Fibroblast of lung (primary cell): Measurements from ENCODE around the gene RNF145. TPM values are rescaled to one million over a fixed set of nuclear protein-coding genes. Genes with fewer than 3 reads are reported as not detected.

Experiments
- DNase-seq, 2 donors: peaks; one replicate each; pipeline versions ENCODE4 v3.0.0 to v3.0.0-alpha.2; 2010; ENCODE audit warnings: low read depth in 2 of 2
- H2AFZ ChIP-seq: 2 replicates; pipeline ENCODE4 v1.5.1; 2012; ENCODE audit warnings: low read length, control low read depth, inconsistent platforms
- H3K27ac ChIP-seq: 2 replicates; pipeline ENCODE4 v1.5.1; 2011; ENCODE audit warnings: low read length, control low read depth; ENCODE audit not compliant: insufficient read depth
- H3K27me3 ChIP-seq: 2 replicates; pipeline ENCODE4 v1.5.1; 2011; ENCODE audit warnings: mild to moderate bottlenecking, low read length; ENCODE audit not compliant: control insufficient read depth, insufficient read depth
- H3K36me3 ChIP-seq: 2 replicates; pipeline ENCODE4 v1.5.1; 2011; ENCODE audit warnings: low read length; ENCODE audit not compliant: control insufficient read depth, insufficient read depth
- H3K4me1 ChIP-seq: 2 replicates; pipeline ENCODE4 v1.5.1; 2011; ENCODE audit warnings: low read length; ENCODE audit not compliant: control insufficient read depth, insufficient read depth; ENCODE audit errors: extremely low read depth
- H3K4me2 ChIP-seq: 2 replicates; pipeline ENCODE4 v1.5.1; 2011; ENCODE audit warnings: low read length, control low read depth; ENCODE audit not compliant: insufficient read depth; ENCODE audit errors: extremely low read depth
- H3K4me3 ChIP-seq, 4 experiments: fragments of 200-600 bp in 1 of 4; sonication (generic) in 1 of 4; replicated peaks in 1 of 4; 2 replicates each; pipeline ENCODE4 v1.5.1; 2011 to 2016; ENCODE audit warnings: low read length in 4 of 4, low read depth in 3 of 4, mild to moderate bottlenecking in 3 of 4, control low read depth in 2 of 4, inconsistent platforms in 1 of 4, mixed read lengths in 1 of 4; ENCODE audit not compliant: insufficient read depth in 1 of 4; ENCODE audit errors: control extremely low read depth in 1 of 4
- H3K79me2 ChIP-seq: 2 replicates; pipeline ENCODE4 v1.5.1; 2012; ENCODE audit warnings: mild to moderate bottlenecking, low read length, inconsistent platforms; ENCODE audit not compliant: control insufficient read depth, insufficient read depth
- H3K9ac ChIP-seq: 2 replicates; pipeline ENCODE4 v1.5.1; 2011; ENCODE audit warnings: mild to moderate bottlenecking, low read length, control low read depth; ENCODE audit not compliant: insufficient read depth
- H3K9me3 ChIP-seq: 2 replicates; pipeline ENCODE4 v1.5.1; 2012; ENCODE audit warnings: low read depth, low read length; ENCODE audit not compliant: control insufficient read depth, insufficient read depth
- H4K20me1 ChIP-seq: 2 replicates; pipeline ENCODE4 v1.5.1; 2011; ENCODE audit warnings: low read length; ENCODE audit not compliant: control insufficient read depth, insufficient read depth; ENCODE audit errors: extremely low read depth
- EZH2 ChIP-seq: IDR thresholded peaks from 2 replicates; pipeline ENCODE4 v1.5.1; 2012; ENCODE audit warnings: low read length, control low read depth, mild to moderate bottlenecking; ENCODE audit errors: missing control alignments
- polyA plus RNA-seq, 2 donors: library from polyadenylated mRNA; depleted of rRNA in 1 of 2; stranded (reverse) in 1 of 2; unstranded in 1 of 2; fragments of >200 nt; gene quantifications; 2 replicates each; pipeline ENCODE4 v1.2.1, GENCODE V29; 2011 to 2012; ENCODE audit warnings: missing spikeins in 1 of 2
- total RNA-seq: library from RNA; depleted of rRNA; stranded (reverse); fragments of >200 nt; gene quantifications from 2 replicates; pipeline ENCODE4 v1.2.1, GENCODE V29; 2014
- TF ChIP-seq, protein P1 (sequence below), 2 donors: IDR thresholded peaks in 1 of 2; conservative IDR thresholded peaks in 1 of 2; 1 replicate in 1 of 2; 2 replicates in 1 of 2; pipeline ENCODE4 v1.5.1; 2011 to 2012; ENCODE audit warnings: low read length in 2 of 2, control low read depth in 1 of 2, inconsistent platforms in 1 of 2, low read depth in 1 of 2, mild to moderate bottlenecking in 1 of 2

The RNF145 gene
- total and polyA plus RNA-seq, 2 donors (not counting 1 experiment from before 2014, with no cell fraction given): 54.2 to 75.0 TPM

DNA sequence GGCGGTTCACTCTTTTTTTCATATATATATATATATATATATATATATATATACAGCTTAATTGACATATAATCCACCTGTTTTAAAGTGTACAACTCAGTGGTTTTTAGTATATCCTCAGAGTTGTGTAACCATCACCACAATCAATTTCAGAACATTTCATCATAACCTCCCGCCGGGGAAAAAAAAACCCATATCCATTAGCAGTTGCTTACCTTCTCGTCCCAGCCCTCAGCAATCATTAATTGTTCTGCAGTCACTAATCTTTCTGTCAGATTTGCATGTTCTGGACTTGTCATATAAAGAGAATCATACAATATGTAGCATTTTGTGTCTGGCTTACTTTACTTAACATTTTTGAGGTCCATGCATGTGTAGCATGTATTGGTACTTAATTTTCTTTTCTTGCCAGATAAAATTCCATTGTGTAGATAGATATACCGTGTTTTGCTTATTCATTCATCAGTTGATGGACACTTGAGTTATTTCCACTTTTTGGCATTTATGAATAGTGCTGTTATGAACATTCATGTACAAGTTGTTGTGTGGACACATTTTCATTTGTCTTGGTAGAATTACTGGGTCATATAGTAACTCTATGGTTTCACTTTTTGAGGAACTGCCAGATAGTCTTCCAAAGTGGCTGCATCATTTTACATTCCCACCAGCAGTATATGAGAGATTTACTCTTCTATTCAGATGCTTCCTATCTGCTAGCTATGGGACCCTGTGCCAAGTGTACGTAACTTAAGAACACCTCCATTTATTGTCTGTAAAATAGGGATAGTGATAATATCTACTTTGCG is 3.5 kb upstream of the RNF145 start:
- no peaks in the 10 kb centered on the region for H3K27me3 ChIP-seq
- DNase-seq: peak in 1 of 2 donors; percentile 34
- H2AFZ ChIP-seq: no peak overlapping the region
- no peaks in the 10 kb centered on the region for H4K20me1 ChIP-seq
- TF ChIP-seq, protein P1, sequence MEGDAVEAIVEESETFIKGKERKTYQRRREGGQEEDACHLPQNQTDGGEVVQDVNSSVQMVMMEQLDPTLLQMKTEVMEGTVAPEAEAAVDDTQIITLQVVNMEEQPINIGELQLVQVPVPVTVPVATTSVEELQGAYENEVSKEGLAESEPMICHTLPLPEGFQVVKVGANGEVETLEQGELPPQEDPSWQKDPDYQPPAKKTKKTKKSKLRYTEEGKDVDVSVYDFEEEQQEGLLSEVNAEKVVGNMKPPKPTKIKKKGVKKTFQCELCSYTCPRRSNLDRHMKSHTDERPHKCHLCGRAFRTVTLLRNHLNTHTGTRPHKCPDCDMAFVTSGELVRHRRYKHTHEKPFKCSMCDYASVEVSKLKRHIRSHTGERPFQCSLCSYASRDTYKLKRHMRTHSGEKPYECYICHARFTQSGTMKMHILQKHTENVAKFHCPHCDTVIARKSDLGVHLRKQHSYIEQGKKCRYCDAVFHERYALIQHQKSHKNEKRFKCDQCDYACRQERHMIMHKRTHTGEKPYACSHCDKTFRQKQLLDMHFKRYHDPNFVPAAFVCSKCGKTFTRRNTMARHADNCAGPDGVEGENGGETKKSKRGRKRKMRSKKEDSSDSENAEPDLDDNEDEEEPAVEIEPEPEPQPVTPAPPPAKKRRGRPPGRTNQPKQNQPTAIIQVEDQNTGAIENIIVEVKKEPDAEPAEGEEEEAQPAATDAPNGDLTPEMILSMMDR (conservative IDR thresholded peaks at IDR 0.05 in 1 of 2, IDR thresholded peaks at IDR 0.05 in 1 of 2; ENCODE audit: low read depth in 1 of 2, low read length in 2 of 2): no peak
- TF ChIP-seq EZH2: no peak
- H3K27ac ChIP-seq: no peak overlapping the region
- peak overlapping the region; percentile 11 for H3K9ac ChIP-seq
- H3K4me3 ChIP-seq: no peak overlapping the region
- no peaks in the 10 kb centered on the region for H3K4me1 ChIP-seq
- peaks cover 13% of the 10 kb centered on the region for H3K79me2 ChIP-seq
- no peak overlapping the region for H3K4me2 ChIP-seq
- H3K36me3 ChIP-seq: no peaks in the 10 kb centered on the region
- H3K9me3 ChIP-seq: no peaks in the 10 kb centered on the region

- H3K4me3 ChIP-seq: no peak overlapping the region
- no peaks in the 10 kb centered on the region for H3K9me3 ChIP-seq
- no peaks in the 10 kb centered on the region for H3K27me3 ChIP-seq
- H3K79me2 ChIP-seq: peaks cover 24% of the 10 kb centered on the region
- peaks cover 2% of the 10 kb centered on the region for H3K4me1 ChIP-seq
- DNase-seq: no peak
- H2AFZ ChIP-seq: no peak overlapping the region
- H3K4me2 ChIP-seq: no peak overlapping the region
- H4K20me1 ChIP-seq: no peaks in the 10 kb centered on the region
- H3K36me3 ChIP-seq: no peaks in the 10 kb centered on the region
- H3K27ac ChIP-seq: no peak overlapping the region
- TF ChIP-seq EZH2: no peak
- TF ChIP-seq, protein P1 (conservative IDR thresholded peaks at IDR 0.05 in 1 of 2, IDR thresholded peaks at IDR 0.05 in 1 of 2; ENCODE audit: low read depth in 1 of 2, low read length in 2 of 2): no peak
- H3K9ac ChIP-seq: no peak overlapping the region
Measured at GRCh38 chr5:159211729-159212174, 2.4 kb upstream of the RNF145 start.

DNA sequence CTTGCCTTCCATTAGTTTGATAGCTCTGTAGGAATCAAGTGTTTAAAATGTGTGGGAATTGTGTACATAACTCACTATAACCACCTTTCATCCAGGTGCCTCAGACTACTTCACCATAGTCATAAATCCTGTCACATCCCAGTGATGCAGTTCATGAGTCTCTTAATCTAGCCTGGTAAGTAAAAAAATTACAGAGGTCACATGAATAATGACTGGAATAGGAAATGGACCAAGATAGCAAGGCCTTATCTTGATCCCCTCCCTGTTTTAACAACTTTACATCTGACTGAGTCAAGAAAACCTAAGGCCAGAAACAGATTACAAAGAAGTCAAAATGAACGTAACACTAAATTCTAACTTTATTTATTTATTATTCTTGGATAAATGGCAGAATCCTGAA is 1.5 kb upstream of the RNF145 start:
- no peaks in the 10 kb centered on the region for H3K27me3 ChIP-seq
- peaks cover 33% of the 10 kb centered on the region for H3K79me2 ChIP-seq
- TF ChIP-seq, protein P1 (conservative IDR thresholded peaks at IDR 0.05 in 1 of 2, IDR thresholded peaks at IDR 0.05 in 1 of 2; ENCODE audit: low read depth in 1 of 2, low read length in 2 of 2): no peak
- TF ChIP-seq EZH2: no peak
- no peak overlapping the region for H3K9ac ChIP-seq
- peaks cover 2% of the 10 kb centered on the region for H3K4me1 ChIP-seq
- H3K9me3 ChIP-seq: no peaks in the 10 kb centered on the region
- no peaks in the 10 kb centered on the region for H4K20me1 ChIP-seq
- no peak overlapping the region for H3K27ac ChIP-seq
- no peak overlapping the region for H2AFZ ChIP-seq
- no peaks in the 10 kb centered on the region for H3K36me3 ChIP-seq
- DNase-seq: no peak
- no peak overlapping the region for H3K4me3 ChIP-seq
- H3K4me2 ChIP-seq: no peak overlapping the region
